ENCODE measurements around the gene HCK.

Gene HCK

DNA sequence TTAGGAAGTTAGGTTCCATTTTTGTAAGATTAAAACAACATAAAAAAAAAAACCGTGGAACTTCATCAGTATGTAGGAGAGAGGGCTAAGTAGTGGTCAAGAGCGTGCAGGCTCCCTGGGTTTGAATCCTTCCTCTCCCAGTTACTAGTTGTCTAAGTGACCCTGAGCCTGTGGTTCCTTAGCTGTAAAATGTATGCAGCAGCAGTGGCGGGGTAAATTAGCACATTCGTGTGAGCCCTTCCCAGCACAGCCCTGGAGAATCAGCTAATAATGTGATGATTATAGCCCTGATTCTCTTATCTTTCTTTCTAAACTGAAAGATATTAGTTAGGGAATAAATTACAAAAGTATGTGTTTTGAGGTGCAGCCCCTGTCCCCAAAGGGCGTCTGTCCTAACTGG lies 90.0 kb downstream of the HCK start:
- no peak overlapping the region for H3K4me3 ChIP-seq (ENCODE audit: low read depth, low read length)
- TF ChIP-seq, protein P1, sequence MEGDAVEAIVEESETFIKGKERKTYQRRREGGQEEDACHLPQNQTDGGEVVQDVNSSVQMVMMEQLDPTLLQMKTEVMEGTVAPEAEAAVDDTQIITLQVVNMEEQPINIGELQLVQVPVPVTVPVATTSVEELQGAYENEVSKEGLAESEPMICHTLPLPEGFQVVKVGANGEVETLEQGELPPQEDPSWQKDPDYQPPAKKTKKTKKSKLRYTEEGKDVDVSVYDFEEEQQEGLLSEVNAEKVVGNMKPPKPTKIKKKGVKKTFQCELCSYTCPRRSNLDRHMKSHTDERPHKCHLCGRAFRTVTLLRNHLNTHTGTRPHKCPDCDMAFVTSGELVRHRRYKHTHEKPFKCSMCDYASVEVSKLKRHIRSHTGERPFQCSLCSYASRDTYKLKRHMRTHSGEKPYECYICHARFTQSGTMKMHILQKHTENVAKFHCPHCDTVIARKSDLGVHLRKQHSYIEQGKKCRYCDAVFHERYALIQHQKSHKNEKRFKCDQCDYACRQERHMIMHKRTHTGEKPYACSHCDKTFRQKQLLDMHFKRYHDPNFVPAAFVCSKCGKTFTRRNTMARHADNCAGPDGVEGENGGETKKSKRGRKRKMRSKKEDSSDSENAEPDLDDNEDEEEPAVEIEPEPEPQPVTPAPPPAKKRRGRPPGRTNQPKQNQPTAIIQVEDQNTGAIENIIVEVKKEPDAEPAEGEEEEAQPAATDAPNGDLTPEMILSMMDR (IDR thresholded peaks at IDR 0.05; ENCODE audit: control insufficient read depth, extremely low read depth, insufficient read depth) = no peak
- DNase-seq (ENCODE audit: low read depth) = no peak

DNA sequence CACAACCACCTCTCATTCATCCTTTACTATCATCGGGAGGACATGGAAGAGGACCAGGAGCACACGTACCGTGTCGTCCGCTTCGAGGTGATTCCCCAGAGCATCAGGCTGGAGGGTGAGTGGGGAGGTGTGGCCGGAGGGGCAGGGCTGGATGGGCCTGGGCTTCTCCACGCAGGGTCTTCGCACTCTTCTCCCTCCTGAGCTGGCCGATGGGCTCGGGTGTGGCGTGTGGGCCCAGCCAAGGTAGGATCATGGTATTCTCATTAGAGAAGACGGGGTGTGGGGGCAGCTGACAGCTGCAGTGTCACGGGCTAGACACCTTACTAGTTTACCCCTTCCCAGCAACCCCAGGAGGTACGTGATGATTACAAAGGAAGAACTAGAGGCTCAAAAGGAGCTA lies 90.9 kb downstream of the HCK start:
- no peak for DNase-seq (ENCODE audit: low read depth)
- H3K4me3 ChIP-seq (ENCODE audit: low read depth, low read length) = no peak overlapping the region
- TF ChIP-seq, protein P1 (IDR thresholded peaks at IDR 0.05; ENCODE audit: control insufficient read depth, extremely low read depth, insufficient read depth) = no peak

DNA sequence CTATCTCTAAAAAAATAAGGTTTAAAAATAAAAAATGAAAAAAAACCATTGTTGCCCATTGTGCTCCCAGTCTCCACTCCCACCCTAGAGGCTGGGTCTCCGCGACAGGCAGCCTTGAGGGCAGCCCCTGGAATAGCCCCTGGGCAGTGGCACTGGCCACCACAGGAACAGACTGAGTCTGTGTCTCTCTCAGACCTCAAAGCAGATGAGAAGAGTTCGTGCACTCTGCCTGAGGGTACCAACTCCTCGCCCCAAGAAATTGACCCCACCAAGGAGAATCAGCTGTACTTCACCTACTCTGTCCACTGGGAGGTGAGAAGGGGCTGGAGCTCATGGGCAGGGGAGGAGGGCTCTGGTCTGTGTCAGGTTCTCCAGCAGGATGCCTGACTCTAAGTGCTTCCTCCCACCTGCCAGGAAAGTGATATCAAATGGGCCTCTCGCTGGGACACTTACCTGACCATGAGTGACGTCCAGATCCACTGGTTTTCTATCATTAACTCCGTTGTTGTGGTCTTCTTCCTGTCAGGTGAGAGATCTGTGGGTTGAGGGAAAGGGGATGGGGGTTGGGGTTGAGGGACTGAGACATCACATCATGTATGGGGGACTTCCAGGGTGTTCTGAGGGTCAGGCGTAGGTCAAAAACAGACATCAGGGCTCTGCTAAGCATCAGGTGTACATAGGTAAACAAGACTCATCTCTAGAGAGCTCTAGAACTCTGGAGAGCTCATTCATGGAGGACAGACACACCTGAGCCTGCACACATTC lies 93.0 kb downstream of the HCK start:
- no peak overlapping the region for H3K4me3 ChIP-seq (ENCODE audit: low read depth, low read length)
- DNase-seq (ENCODE audit: low read depth) = no peak
- TF ChIP-seq, protein P1 (IDR thresholded peaks at IDR 0.05; ENCODE audit: control insufficient read depth, extremely low read depth, insufficient read depth) = no peak

DNA sequence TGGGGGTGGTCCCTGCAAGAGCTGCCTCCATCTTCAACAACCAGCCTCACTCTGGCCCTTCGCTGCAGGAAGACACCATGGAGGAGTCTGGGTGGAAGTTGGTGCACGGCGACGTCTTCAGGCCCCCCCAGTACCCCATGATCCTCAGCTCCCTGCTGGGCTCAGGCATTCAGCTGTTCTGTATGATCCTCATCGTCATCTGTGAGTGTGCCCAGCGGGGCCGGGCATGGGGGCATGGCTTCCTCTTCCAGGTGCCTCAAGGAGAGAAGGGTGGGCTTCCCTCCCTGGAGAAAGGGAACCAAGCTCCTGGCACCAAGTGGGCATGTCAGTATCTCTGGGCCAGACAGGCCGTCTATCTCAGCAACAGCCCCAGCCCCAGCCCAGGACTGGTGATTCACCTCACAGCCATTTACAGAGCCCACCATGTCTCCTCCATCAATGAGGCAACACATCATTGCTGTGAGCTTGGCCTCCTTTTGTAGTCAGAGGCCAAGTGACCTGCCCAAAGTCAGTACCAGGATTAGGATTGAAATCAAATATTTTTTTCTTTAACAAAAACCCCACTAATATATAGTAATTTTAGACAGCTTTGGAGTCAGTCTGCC lies 97.6 kb downstream of the HCK start:
- no peak overlapping the region for H3K4me3 ChIP-seq (ENCODE audit: low read depth, low read length)
- no peak for DNase-seq (ENCODE audit: low read depth)
- TF ChIP-seq, protein P1 (IDR thresholded peaks at IDR 0.05; ENCODE audit: control insufficient read depth, extremely low read depth, insufficient read depth) = no peak

DNA sequence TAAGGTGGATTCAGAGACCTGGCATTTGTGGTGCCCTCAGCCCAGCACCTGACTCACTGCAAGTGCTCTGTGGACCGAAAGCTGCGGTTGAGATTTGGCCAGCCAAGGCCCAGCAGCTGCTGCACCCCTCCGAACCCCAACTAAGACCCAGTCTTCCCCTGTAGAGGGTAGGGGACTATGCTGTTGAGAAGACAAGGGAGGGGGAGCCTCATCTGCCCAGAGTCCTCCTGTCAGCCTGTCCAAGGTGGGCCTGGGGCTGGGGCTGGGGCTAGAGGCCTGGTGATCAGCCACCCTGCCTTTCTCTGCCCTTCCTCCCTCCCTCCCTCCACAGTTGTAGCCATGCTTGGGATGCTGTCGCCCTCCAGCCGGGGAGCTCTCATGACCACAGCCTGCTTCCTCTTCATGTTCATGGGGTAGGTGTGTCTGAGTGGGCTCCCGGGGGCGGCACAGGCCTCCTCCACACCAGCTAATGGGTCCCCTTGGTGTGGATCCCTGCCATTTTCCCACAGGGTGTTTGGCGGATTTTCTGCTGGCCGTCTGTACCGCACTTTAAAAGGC lies 98.3 kb downstream of the HCK start:
- H3K4me3 ChIP-seq (ENCODE audit: low read depth, low read length) = no peak overlapping the region
- TF ChIP-seq, protein P1 (IDR thresholded peaks at IDR 0.05; ENCODE audit: control insufficient read depth, extremely low read depth, insufficient read depth) = no peak
- DNase-seq (ENCODE audit: low read depth) = no peak
